ENCODE results near the gene REEP3.

Gene REEP3

GRCh38 chr10:63593576-63593975 is 72.4 kb downstream of the REEP3 start:
- DNase-seq: no peak

GRCh38 chr10:63595072-63595471 is 73.9 kb downstream of the REEP3 start:
- DNase-seq: no peak

GRCh38 chr10:63596924-63597323 is 75.7 kb downstream of the REEP3 start:
- DNase-seq: no peak

- DNase-seq: no peak
These were observed 79.3 kb downstream of the REEP3 start for GRCh38 chr10:63600540-63600939.

- no peak for DNase-seq
These were observed 82.7 kb downstream of the REEP3 start for GRCh38 chr10:63603709-63604445.

- no peak for DNase-seq
These were observed 84.2 kb downstream of the REEP3 start for GRCh38 chr10:63605197-63605967.

GRCh38 chr10:63608511-63608910 is 87.3 kb downstream of the REEP3 start:
- DNase-seq: no peak

GRCh38 chr10:63611078-63611477 is 89.9 kb downstream of the REEP3 start:
- no peak for DNase-seq

- DNase-seq: peak; percentile 6
These were observed 93.2 kb downstream of the REEP3 start for GRCh38 chr10:63614371-63614891.

GRCh38 chr10:63618552-63618951 is 97.4 kb downstream of the REEP3 start:
- DNase-seq: no peak

GRCh38 chr10:63619426-63619825 is 98.2 kb downstream of the REEP3 start:
- DNase-seq: no peak

- no peak for DNase-seq
These were observed 100.9 kb downstream of the REEP3 start for GRCh38 chr10:63622097-63622496.

- DNase-seq: no peak
These were observed 103.5 kb downstream of the REEP3 start for GRCh38 chr10:63624701-63625100.

- no peak for DNase-seq
These were observed 106.2 kb downstream of the REEP3 start for GRCh38 chr10:63627396-63627795.

- no peak for DNase-seq
These were observed 106.7 kb downstream of the REEP3 start for GRCh38 chr10:63627881-63628296.

- peak; percentile 96 for DNase-seq
These were observed 107.5 kb downstream of the REEP3 start for GRCh38 chr10:63628526-63629362.

GRCh38 chr10:63629363-63630084 is 108.3 kb downstream of the REEP3 start:
- peak; percentile 90 for DNase-seq

- DNase-seq: peak; percentile 84
These were observed 109.1 kb downstream of the REEP3 start for GRCh38 chr10:63630085-63630930.

GRCh38 chr10:63630931-63631680 is 109.9 kb downstream of the REEP3 start:
- DNase-seq: no peak

- DNase-seq: no peak
These were observed 110.8 kb downstream of the REEP3 start for GRCh38 chr10:63631991-63632390.
